Spleen (tissue), 11 donors: ENCODE data around the gene STYXL1. TPM values are rescaled to one million over a fixed set of nuclear protein-coding genes. Genes with fewer than 3 reads are reported as not detected.
A peak's percentile ranks its signal among the peaks of the same experiment; 100 is the strongest.
"Not testable (repeated sequence)": the region's sequence is repeated elsewhere in the genome, so short reads cannot be mapped to it uniquely, and the experiment has no call there.

ENCODE experiments used
- DNase-seq: peaks from one replicate; pipeline ENCODE4 v3.0.0-alpha.2; 2020
- H3K27ac ChIP-seq, 8 donors: fragments of 200-600 bp; sonication (generic) in 7 of 8; 1 replicate in 4 of 8; 2 replicates in 4 of 8; pipeline versions ENCODE4 v1.5.0 to v1.8.0; 2016 to 2021; ENCODE audit warnings: inconsistent platforms in 4 of 8, mild to moderate bottlenecking in 4 of 8, moderate library complexity in 1 of 8
- H3K27me3 ChIP-seq, 7 donors: fragments of 200-600 bp; sonication (generic) in 6 of 7; replicated peaks in 1 of 7; 1 replicate in 4 of 7; 2 replicates in 3 of 7; pipeline versions ENCODE4 v1.5.0 to v1.8.0; 2016 to 2021; ENCODE audit warnings: inconsistent platforms in 3 of 7, mild to moderate bottlenecking in 1 of 7
- H3K36me3 ChIP-seq, 6 donors: fragments of 200-600 bp; sonication (generic) in 5 of 6; 1 replicate in 4 of 6; 2 replicates in 2 of 6; pipeline versions ENCODE4 v1.5.0 to v1.8.0; 2016 to 2021; ENCODE audit warnings: inconsistent platforms in 2 of 6
- H3K4me1 ChIP-seq, 6 donors: fragments of 200-600 bp; sonication (generic) in 5 of 6; 1 replicate in 3 of 6; 2 replicates in 3 of 6; pipeline versions ENCODE4 v1.5.0 to v1.8.0; 2016 to 2021; ENCODE audit warnings: inconsistent platforms in 3 of 6
- H3K4me3 ChIP-seq, 8 donors: fragments of 200-600 bp; sonication (generic) in 7 of 8; 1 replicate in 4 of 8; 2 replicates in 4 of 8; pipeline versions ENCODE4 v1.5.0 to v1.8.0; 2016 to 2021; ENCODE audit warnings: inconsistent platforms in 4 of 8, mild to moderate bottlenecking in 4 of 8, moderate library complexity in 2 of 8
- H3K9me3 ChIP-seq, 8 donors: fragments of 200-600 bp; sonication (generic) in 7 of 8; 1 replicate in 4 of 8; 2 replicates in 4 of 8; pipeline versions ENCODE4 v1.5.0 to v1.8.0; 2016 to 2021; ENCODE audit warnings: inconsistent platforms in 4 of 8
- CTCF ChIP-seq, 11 experiments: fragments of 200-600 bp in 7 of 11; fragments of 450-650 bp in 4 of 11; sonication (generic) in 4 of 11; IDR thresholded peaks in 8 of 11; conservative IDR thresholded peaks in 3 of 11; 1 replicate in 7 of 11; 2 replicates in 4 of 11; pipeline versions ENCODE4 v1.4.0 to v1.8.0; 2016 to 2021; ENCODE audit warnings: antibody characterized with exemption in 11 of 11, inconsistent platforms in 4 of 11, mild to moderate bottlenecking in 1 of 11
- POLR2A ChIP-seq, 3 donors: fragments of 450-650 bp; IDR thresholded peaks; one replicate each; pipeline ENCODE4 v1.5.1; 2017; ENCODE audit warnings: antibody characterized with exemption in 3 of 3, mild to moderate bottlenecking in 1 of 3
- POLR2AphosphoS5 ChIP-seq, 3 donors: sonication (generic); formaldehyde crosslinking; IDR thresholded peaks; one replicate each; pipeline ENCODE4 v1.5.1; 2017; ENCODE audit warnings: antibody characterized with exemption in 3 of 3
- WGBS, 5 donors: extraction: QIAGEN DNeasy Blood & Tissue Kit in 3 of 5; methylation state at CpG; one replicate each; pipeline versions ENCODE4 v1.1.5 to v1.1.7; 2013 to 2018; 5-methylcytosine and 5-hydroxymethylcytosine counted together
- intact Hi-C: fragments of 100-400 bp; cut with DNase I; formaldehyde crosslinking; loops from one replicate; pipeline ENCODE4 v1.15.0; 2023; ENCODE audit warnings: low total_unique reads
- polyA plus RNA-seq, 3 donors: library from polyadenylated mRNA; stranded (reverse); fragments of 200-250 nt; gene quantifications; one replicate each; pipeline ENCODE4 v1.2.1, GENCODE V29; 2013
- total RNA-seq, 7 donors: library from RNA; depleted of rRNA in 3 of 7; stranded (reverse); fragments of >200 nt in 3 of 7; fragmentation: NEBNext Ultra II Directional in 4 of 7; extraction: Animal tissue kit (Norgen Biotek cat#: 25700) in 4 of 7; gene quantifications; one replicate each; pipeline versions ENCODE4 v1.1.0 to v1.2.1, GENCODE V29; 2016 to 2021
- donor health status: healthy with polysubstance abuse.
- donor health status: DM: no; HTN: no; CAD: no; lungs with moderate emphysema.
- donor health status: DM: no; HTN: no; CAD: no.
- donor health status: Bipolar disorder and iron deficiency.
- donor health status: healthy.
- donor health status: DM: no; HTN: no; CAD: no.
- donor health status: DM: yes; HTN: yes; CAD: no.

Gene STYXL1
- total and polyA plus RNA-seq, 10 donors = 18.3 to 60.4 (median 34.4) TPM

GRCh38 chr7:76023002-76023401 lies 24.8 kb downstream of the STYXL1 start:
- no peak for DNase-seq
- Histone ChIP-seq H3K27me3 (no peaks in the 10 kb centered on the region), H3K36me3 (peaks cover 0 to 94% (median 27%) of the 10 kb centered on the region in 6 donors), H3K4me3 (peak overlapping the region in 1 of 8 donors; percentile 37), H3K4me1 (peaks cover 5 to 30% (median 19%) of the 10 kb centered on the region in 6 donors), H3K27ac (peak overlapping the region in 4 of 8 donors; percentile 10 to 53 (median 12)), H3K9me3 (no peaks in the 10 kb centered on the region)
- TF ChIP-seq CTCF (IDR thresholded peaks at IDR 0.05 in 8 of 11, conservative IDR thresholded peaks at IDR 0.05 in 3 of 11) = no peak
- no peak for TF ChIP-seq POLR2AphosphoS5 (IDR thresholded peaks at IDR 0.05)
- no peak for TF ChIP-seq POLR2A (IDR thresholded peaks at IDR 0.05)
- WGBS, 5 donors = 22 to 31% (median 23%) methylated on average over 4 of the region's 4 CpGs
- intact Hi-C loops = no loop called here

- H3K4me3 ChIP-seq = peak overlapping the region in 1 of 8 donors; percentile 37
- no peak for TF ChIP-seq CTCF (IDR thresholded peaks at IDR 0.05 in 8 of 11, conservative IDR thresholded peaks at IDR 0.05 in 3 of 11)
- no peak for TF ChIP-seq POLR2A (IDR thresholded peaks at IDR 0.05)
- H3K27ac ChIP-seq = peak overlapping the region in 2 of 8 donors; percentile 11 to 53
- peaks cover 0 to 94% (median 26%) of the 10 kb centered on the region in 6 donors for H3K36me3 ChIP-seq
- peaks cover 5 to 30% (median 19%) of the 10 kb centered on the region in 6 donors for H3K4me1 ChIP-seq
- intact Hi-C loops = no loop called here
- WGBS, 5 donors = 90 to 97% (median 94%) methylated on average over 7 of the region's 7 CpGs
- DNase-seq = no peak
- no peaks in the 10 kb centered on the region for H3K9me3 ChIP-seq
- H3K27me3 ChIP-seq = no peaks in the 10 kb centered on the region
These were observed 25.6 kb downstream of the STYXL1 start for GRCh38 chr7:76022026-76022780.

GRCh38 chr7:76020031-76020714 lies 27.6 kb downstream of the STYXL1 start:
- TF ChIP-seq CTCF (IDR thresholded peaks at IDR 0.05 in 8 of 11, conservative IDR thresholded peaks at IDR 0.05 in 3 of 11) = peak; percentile 79 to 94 (median 88)
- TF ChIP-seq POLR2A (IDR thresholded peaks at IDR 0.05) = no peak
- peak in 1 of 3 donors; percentile 48 for TF ChIP-seq POLR2AphosphoS5 (IDR thresholded peaks at IDR 0.05)
- DNase-seq = peak; percentile 91
- Histone ChIP-seq H3K36me3 (peaks cover 0 to 92% (median 19%) of the 10 kb centered on the region in 6 donors), H3K27ac (no peak overlapping the region), H3K4me1 (peaks cover 5 to 30% (median 19%) of the 10 kb centered on the region in 6 donors), H3K9me3 (no peaks in the 10 kb centered on the region), H3K27me3 (no peaks in the 10 kb centered on the region), H3K4me3 (no peak overlapping the region)
- intact Hi-C loops = loop anchor here (2.0 kb wide), 1 partner anchor 153 kb away; no protein-coding TSS in a partner anchor
- 40 to 84% (median 44%) methylated on average over 3 to 6 of the region's 6 CpGs for WGBS, 5 donors

- DNase-seq, H3K9me3 ChIP-seq, intact Hi-C loops, H3K27ac ChIP-seq, H3K4me3 ChIP-seq, H3K27me3 ChIP-seq: not testable (repeated sequence)
- WGBS, 5 donors = 93 to 98% (median 98%) methylated on average over 4 of the region's 4 CpGs
- Histone ChIP-seq H3K36me3 (peaks cover 0 to 92% (median 21%) of the 10 kb centered on the region in 6 donors), H3K4me1 (peaks cover 5 to 28% (median 19%) of the 10 kb centered on the region in 6 donors)
These were observed 29.3 kb downstream of the STYXL1 start for GRCh38 chr7:76018520-76018919.
